ENCODE results near the gene SYNJ2.
"Not testable (repeated sequence)": the region's sequence is repeated elsewhere in the genome, so short reads cannot be mapped to it uniquely, and the experiment has no call there.

SYNJ2 gene

GRCh38 chr6:157965387-157965786 lies 16.3 kb upstream of the SYNJ2 start:
- no peak overlapping the region for H3K4me3 Mint-ChIP-seq
- no peak for ATAC-seq
- peaks cover under 1% of the 10 kb centered on the region for H3K27me3 Mint-ChIP-seq
- H3K36me3 Mint-ChIP-seq = no peaks in the 10 kb centered on the region
- no peaks in the 10 kb centered on the region for H3K4me1 Mint-ChIP-seq
- H3K27ac Mint-ChIP-seq = no peak overlapping the region
- no peaks in the 10 kb centered on the region for H3K9me3 Mint-ChIP-seq

GRCh38 chr6:157966589-157966977 lies 15.1 kb upstream of the SYNJ2 start:
- Mint-ChIP-seq H3K4me1 (no peaks in the 10 kb centered on the region), H3K9me3 (no peaks in the 10 kb centered on the region), H3K27me3 (no peaks in the 10 kb centered on the region), H3K36me3 (no peaks in the 10 kb centered on the region), H3K4me3 (no peak overlapping the region), H3K27ac (no peak overlapping the region)
- no peak for ATAC-seq

DNA sequence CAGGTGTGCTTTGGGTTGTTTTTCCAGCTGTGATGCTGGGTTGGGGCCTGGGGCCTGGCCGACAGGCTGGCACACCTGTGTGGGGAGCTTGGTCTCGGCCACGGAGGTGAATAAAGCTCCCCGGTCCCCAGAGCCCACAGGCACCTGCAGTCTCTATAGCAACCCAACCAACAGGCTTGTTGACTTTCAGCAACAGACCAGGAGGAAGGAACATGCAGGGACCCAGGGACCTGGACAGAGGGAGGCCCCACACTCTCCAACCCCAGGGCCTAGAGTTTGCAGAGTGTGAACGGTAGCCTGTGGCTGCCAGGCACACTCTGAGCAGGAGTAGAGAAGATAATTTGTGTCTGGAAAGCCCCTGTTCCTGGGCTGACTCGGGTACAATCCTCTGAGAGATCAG lies 14.6 kb upstream of the SYNJ2 start:
- no peaks in the 10 kb centered on the region for H3K4me1 Mint-ChIP-seq
- H3K4me3 Mint-ChIP-seq = no peak overlapping the region
- no peaks in the 10 kb centered on the region for H3K9me3 Mint-ChIP-seq
- H3K27ac Mint-ChIP-seq = no peak overlapping the region
- peak; percentile 20 for ATAC-seq
- H3K36me3 Mint-ChIP-seq = no peaks in the 10 kb centered on the region
- H3K27me3 Mint-ChIP-seq = no peaks in the 10 kb centered on the region

DNA sequence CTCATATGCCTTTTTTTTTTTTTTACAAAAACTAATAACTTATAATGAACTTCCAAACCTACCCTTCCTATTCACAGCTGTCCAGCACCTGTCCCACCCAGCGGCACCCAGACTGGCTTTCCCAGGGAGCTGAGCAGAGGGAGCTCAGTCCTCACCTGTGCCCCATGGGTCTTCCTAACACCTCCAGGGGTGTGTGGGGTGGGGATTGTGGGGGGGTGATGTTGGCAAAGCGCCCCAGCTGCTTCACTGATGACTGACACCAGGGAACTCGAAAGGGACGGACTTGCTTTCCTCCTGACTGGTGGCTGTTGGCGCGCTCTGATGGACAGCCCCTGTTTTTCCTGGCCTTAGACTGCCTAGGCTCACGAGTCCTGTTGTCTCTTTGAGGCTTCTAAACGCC lies 14.2 kb upstream of the SYNJ2 start:
- no peaks in the 10 kb centered on the region for H3K9me3 Mint-ChIP-seq
- H3K4me3 Mint-ChIP-seq = no peak overlapping the region
- H3K27ac Mint-ChIP-seq = no peak overlapping the region
- no peaks in the 10 kb centered on the region for H3K27me3 Mint-ChIP-seq
- no peaks in the 10 kb centered on the region for H3K4me1 Mint-ChIP-seq
- no peak for ATAC-seq
- no peaks in the 10 kb centered on the region for H3K36me3 Mint-ChIP-seq

DNA sequence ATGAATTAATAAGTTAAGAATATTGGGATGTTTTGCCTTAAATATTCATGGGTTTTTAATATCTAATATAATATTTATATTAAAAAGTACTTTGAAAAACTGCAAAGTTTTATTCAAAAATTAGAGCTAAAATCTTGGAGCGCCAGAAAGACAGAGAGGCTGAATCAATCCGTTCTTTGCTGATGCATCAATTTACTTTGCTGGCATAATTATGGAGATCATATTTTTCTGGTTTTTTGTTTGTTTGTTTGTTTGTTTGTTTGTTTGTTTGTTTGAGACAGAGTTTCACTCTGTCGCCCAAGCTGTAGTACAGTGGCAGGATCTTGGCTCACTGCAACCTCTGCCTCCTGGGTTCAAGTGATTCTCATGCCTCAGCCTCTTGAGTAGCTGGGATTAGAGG lies 9.5 kb upstream of the SYNJ2 start:
- H3K36me3 Mint-ChIP-seq, H3K4me3 Mint-ChIP-seq, H3K27me3 Mint-ChIP-seq, H3K4me1 Mint-ChIP-seq, ATAC-seq, H3K27ac Mint-ChIP-seq, H3K9me3 Mint-ChIP-seq: not testable (repeated sequence)

DNA sequence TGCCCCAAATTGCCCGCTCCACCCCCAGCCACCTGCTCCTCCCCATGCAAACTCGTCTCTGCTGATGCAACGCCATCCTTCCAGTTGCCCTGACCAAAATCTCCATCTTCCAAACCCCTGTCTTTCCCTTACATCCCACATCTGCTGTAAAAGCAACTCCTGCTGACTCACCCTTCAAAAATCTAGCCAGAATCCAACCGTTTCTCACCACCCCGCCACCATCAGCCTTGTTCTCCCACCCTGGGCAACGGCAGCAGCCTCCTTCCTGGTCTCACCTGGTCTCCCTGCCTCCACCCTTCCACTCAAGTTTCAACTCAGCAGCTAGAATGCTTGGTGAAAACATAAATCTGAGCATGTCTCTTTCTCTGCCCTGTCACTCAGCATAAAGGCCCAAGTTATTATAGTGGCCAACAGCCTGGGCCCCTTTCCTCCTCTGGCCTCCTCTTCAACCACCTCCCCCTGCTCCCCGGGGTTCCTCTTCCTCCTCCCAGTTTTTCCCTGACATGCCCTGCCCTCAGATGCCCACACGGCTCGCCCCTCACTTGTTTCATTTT lies 7.2 kb upstream of the SYNJ2 start:
- H3K9me3 Mint-ChIP-seq = no peaks in the 10 kb centered on the region
- H3K4me1 Mint-ChIP-seq = peaks cover under 1% of the 10 kb centered on the region
- no peaks in the 10 kb centered on the region for H3K36me3 Mint-ChIP-seq
- ATAC-seq = no peak
- no peaks in the 10 kb centered on the region for H3K27me3 Mint-ChIP-seq
- no peak overlapping the region for H3K4me3 Mint-ChIP-seq
- no peak overlapping the region for H3K27ac Mint-ChIP-seq

DNA sequence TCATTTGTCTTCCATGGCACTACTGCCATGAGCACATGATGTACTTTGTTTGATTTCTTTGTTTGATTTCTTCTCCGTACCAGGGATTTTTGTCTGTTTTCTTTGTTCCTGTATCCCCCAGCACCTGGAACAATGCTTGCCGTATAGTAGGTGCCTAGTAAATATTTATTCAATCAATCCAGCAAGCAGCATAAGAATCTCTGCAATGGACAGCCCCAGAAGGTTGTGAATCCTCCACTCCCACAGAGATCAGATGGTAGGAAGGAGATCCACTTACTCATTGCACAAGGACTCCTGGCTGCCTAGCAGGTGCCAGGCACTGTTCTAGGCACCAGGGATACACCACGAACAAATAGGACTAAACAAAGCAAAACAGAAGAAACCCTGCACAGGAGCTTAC lies 6.7 kb upstream of the SYNJ2 start:
- H3K4me3 Mint-ChIP-seq = no peak overlapping the region
- no peaks in the 10 kb centered on the region for H3K9me3 Mint-ChIP-seq
- no peaks in the 10 kb centered on the region for H3K27me3 Mint-ChIP-seq
- H3K4me1 Mint-ChIP-seq = peaks cover 6% of the 10 kb centered on the region
- H3K36me3 Mint-ChIP-seq = no peaks in the 10 kb centered on the region
- no peak for ATAC-seq
- no peak overlapping the region for H3K27ac Mint-ChIP-seq

DNA sequence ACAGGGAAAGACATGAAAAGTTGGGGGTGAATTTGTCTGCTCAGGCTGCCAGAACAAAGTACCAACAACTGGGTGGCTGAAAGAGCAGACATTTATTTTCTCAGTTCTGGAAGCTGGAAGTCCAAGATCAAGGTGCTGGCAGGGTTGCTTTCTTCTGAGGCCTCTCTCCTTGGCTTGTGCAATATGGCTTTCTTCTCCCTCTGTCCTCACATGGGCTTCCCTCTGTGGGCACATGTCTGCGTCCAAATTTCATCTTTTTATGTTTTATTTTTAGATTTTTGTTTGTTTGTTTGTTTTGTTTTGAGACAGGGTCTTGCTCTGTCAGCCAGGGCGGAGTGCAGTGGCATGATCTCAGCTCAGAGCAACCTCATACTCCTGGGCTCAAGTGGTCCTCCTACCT lies 6.2 kb upstream of the SYNJ2 start:
- Mint-ChIP-seq H3K9me3 (no peaks in the 10 kb centered on the region), H3K27me3 (no peaks in the 10 kb centered on the region), H3K27ac (no peak overlapping the region)

DNA sequence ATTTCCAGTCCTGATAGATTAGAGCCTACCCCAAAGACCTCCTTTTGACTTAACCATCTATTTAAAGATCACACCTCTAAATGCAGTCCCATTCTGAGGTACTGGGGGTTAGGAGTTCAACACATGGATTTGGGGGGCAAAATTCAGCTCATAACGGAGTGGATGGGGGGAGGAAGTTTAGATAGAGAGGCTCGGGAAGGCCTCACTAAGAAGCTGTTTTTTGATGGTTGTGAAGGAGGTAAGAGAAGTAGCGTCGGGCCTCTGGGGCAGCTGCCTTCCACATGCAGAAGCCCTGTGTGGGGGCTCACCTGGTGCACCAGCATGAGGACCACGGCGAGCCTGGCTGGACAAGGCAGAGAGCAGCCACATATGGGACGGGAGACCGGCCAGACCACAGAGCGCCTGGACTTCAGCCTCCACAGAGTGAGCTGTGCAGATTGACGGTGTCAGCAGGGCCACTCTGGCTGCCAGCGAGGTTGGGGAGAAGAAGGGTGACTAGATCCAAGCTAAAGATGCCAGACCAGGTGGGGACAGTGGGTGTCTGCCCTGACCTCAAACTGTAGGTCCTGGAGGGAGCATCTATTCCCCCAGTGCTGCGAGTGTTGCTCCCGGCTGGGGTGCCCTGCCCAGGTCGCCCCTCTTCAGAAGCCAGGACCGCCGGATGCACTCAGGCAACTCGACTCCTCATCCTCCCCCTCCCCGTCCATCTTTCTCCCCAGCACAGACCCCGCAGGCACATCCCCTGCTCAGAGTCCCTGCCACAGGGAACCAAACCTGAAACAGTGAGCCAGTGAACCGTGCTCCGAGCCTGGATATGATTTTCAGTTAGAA lies 5.1 kb upstream of the SYNJ2 start:
- Mint-ChIP-seq H3K4me3 (no peak overlapping the region), H3K27me3 (no peaks in the 10 kb centered on the region), H3K4me1 (peaks cover 19% of the 10 kb centered on the region), H3K36me3 (no peaks in the 10 kb centered on the region), H3K27ac (no peak overlapping the region), H3K9me3 (no peaks in the 10 kb centered on the region)
- no peak for ATAC-seq

More for the DNA sequence above, 6.2 kb upstream of the SYNJ2 start:
- H3K36me3 Mint-ChIP-seq = no peaks in the 10 kb centered on the region
- ATAC-seq = no peak
- H3K4me3 Mint-ChIP-seq = no peak overlapping the region
- peaks cover 11% of the 10 kb centered on the region for H3K4me1 Mint-ChIP-seq

GRCh38 chr6:157977176-157977804 lies 4.4 kb upstream of the SYNJ2 start:
- no peaks in the 10 kb centered on the region for H3K27me3 Mint-ChIP-seq
- H3K27ac Mint-ChIP-seq = no peak overlapping the region
- H3K4me3 Mint-ChIP-seq = no peak overlapping the region
- no peaks in the 10 kb centered on the region for H3K9me3 Mint-ChIP-seq
- H3K4me1 Mint-ChIP-seq = peaks cover 20% of the 10 kb centered on the region
- ATAC-seq = no peak
- no peaks in the 10 kb centered on the region for H3K36me3 Mint-ChIP-seq

GRCh38 chr6:157978021-157978783 lies 3.5 kb upstream of the SYNJ2 start:
- H3K9me3 Mint-ChIP-seq = no peaks in the 10 kb centered on the region
- H3K4me1 Mint-ChIP-seq = peaks cover 29% of the 10 kb centered on the region
- H3K4me3 Mint-ChIP-seq = no peak overlapping the region
- no peaks in the 10 kb centered on the region for H3K27me3 Mint-ChIP-seq
- no peak for ATAC-seq
- H3K36me3 Mint-ChIP-seq = no peaks in the 10 kb centered on the region
- H3K27ac Mint-ChIP-seq = no peak overlapping the region

GRCh38 chr6:157980288-157981131 lies 1.2 kb upstream of the SYNJ2 start:
- Mint-ChIP-seq H3K4me1 (peaks cover 44% of the 10 kb centered on the region), H3K9me3 (no peaks in the 10 kb centered on the region), H3K27me3 (no peaks in the 10 kb centered on the region), H3K4me3 (peak overlapping the region; percentile 87), H3K27ac (peak overlapping the region; percentile 75), H3K36me3 (no peaks in the 10 kb centered on the region)
- peak; percentile 58 for ATAC-seq

DNA sequence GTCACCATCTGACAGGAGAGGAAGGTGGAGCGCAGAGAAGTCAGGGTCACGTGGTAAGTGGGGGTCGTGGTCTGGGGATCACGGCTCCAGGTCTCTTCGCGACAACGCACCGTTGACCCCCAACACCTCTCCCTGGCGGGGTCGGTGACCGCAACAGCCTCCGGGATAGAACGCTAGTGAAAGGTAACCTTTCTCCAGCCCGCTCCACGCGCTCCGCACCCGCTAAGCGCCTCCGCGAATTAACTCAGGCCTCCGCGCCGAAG lies 600 bp upstream of the SYNJ2 start:
- Mint-ChIP-seq H3K4me1 (peaks cover 44% of the 10 kb centered on the region), H3K4me3 (peak overlapping the region; percentile 87), H3K9me3 (no peaks in the 10 kb centered on the region), H3K27ac (peak overlapping the region; percentile 75), H3K36me3 (no peaks in the 10 kb centered on the region), H3K27me3 (no peaks in the 10 kb centered on the region)
- no peak for ATAC-seq

DNA sequence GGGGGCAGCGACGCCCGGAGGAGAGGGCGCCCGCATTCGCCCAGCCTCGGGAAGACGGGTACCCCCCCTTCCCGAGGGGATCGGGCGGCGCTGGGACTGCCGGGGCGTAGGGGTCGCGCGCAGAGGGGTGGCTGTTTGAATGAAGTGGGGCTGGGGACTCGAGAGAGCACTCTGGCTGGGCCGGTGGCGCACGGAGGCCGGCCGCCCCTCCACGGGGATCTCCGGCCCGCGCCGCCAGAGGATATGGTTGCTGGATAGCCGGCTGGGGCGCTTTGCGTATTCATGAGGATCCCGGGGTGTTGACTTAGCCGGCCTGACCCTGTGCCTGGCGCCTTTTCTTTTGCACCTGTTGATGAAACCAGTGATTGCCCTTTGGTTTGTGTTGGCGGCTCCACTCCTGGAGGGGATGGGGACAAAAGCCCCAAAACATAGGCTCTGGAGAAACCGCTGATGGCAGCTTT lies 469 bp downstream of the SYNJ2 start:
- Mint-ChIP-seq H3K27me3 (no peaks in the 10 kb centered on the region), H3K36me3 (no peaks in the 10 kb centered on the region), H3K4me3 (peak overlapping the region; percentile 87), H3K9me3 (no peaks in the 10 kb centered on the region), H3K27ac (peak overlapping the region; percentile 75), H3K4me1 (peaks cover 44% of the 10 kb centered on the region)
- peak; percentile 42 for ATAC-seq

Measured in stimulated activated memory B cell treated with anti-CD40 and anti-IgM and Interleukin-4, amounts not matched to agents 10 μg/mL and 1 μg/mL and 100 μg/mL, for 72 hours (primary cell).